Gastroesophageal sphincter (tissue), 4 donors: ENCODE results near the gene HNF4A. TPM values are rescaled to one million over a fixed set of nuclear protein-coding genes. Genes with fewer than 3 reads are reported as not detected.

ENCODE experiments used
- ATAC-seq: fragments of 150-250 bp; one replicate; pipeline ENCODE4 v1.9.1; 2016; ENCODE audit warnings: mild to moderate bottlenecking, moderate library complexity
- H3K27ac ChIP-seq, 4 donors: fragments of 200-600 bp; sonication (generic) in 3 of 4; 1 replicate in 3 of 4; 2 replicates in 1 of 4; pipeline ENCODE4 v1.5.1; 2016 to 2019
- H3K27me3 ChIP-seq: fragments of 200-600 bp; sonication (generic); one replicate; pipeline ENCODE4 v1.5.1; 2019
- H3K36me3 ChIP-seq, 2 donors: fragments of 200-600 bp; sonication (generic); one replicate each; pipeline ENCODE4 v1.5.1; 2019; ENCODE audit warnings: control low read depth in 1 of 2
- H3K4me1 ChIP-seq, 3 donors: fragments of 200-600 bp; sonication (generic); 1 replicate in 2 of 3; 2 replicates in 1 of 3; pipeline ENCODE4 v1.5.1; 2016 to 2019; ENCODE audit warnings: control low read depth in 2 of 3
- H3K4me3 ChIP-seq, 2 donors: fragments of 200-600 bp; sonication (generic); one replicate each; pipeline ENCODE4 v1.5.1; 2019; ENCODE audit warnings: mild to moderate bottlenecking in 1 of 2, moderate library complexity in 1 of 2
- H3K9me3 ChIP-seq, 3 donors: fragments of 200-600 bp; sonication (generic); one replicate each; pipeline ENCODE4 v1.5.1; 2017 to 2019; ENCODE audit warnings: control low read depth in 2 of 3
- EP300 ChIP-seq: sonication (generic); formaldehyde crosslinking; IDR thresholded peaks from one replicate; pipeline ENCODE4 v1.6.1; 2017; ENCODE audit warnings: antibody characterized with exemption, mild to moderate bottlenecking
- POLR2A ChIP-seq, 2 donors: fragments of 450-650 bp; IDR thresholded peaks; one replicate each; pipeline ENCODE4 v1.6.1; 2017; ENCODE audit warnings: antibody characterized with exemption in 2 of 2, mild to moderate bottlenecking in 2 of 2, moderate library complexity in 1 of 2
- POLR2AphosphoS5 ChIP-seq: sonication (generic); formaldehyde crosslinking; IDR thresholded peaks from one replicate; pipeline ENCODE4 v1.6.1; 2017; ENCODE audit warnings: antibody characterized with exemption
- WGBS, 2 donors: methylation state at CpG; one replicate each; pipeline ENCODE4 v1.1.5; 2018; ENCODE audit warnings: low coverage in 1 of 2; 5-methylcytosine and 5-hydroxymethylcytosine counted together
- total RNA-seq, 4 donors: library from RNA; depleted of rRNA; stranded (reverse); fragments of >200 nt; gene quantifications; one replicate each; pipeline ENCODE4 v1.1.0, GENCODE V29; 2016
- TF ChIP-seq, protein P1 (sequence below), 4 experiments: fragments of 200-600 bp in 2 of 4; fragments of 450-650 bp in 2 of 4; sonication (generic) in 1 of 4; IDR thresholded peaks; one replicate each; pipeline ENCODE4 v1.5.1; 2017 to 2019; ENCODE audit warnings: antibody characterized with exemption in 4 of 4, mild to moderate bottlenecking in 2 of 4, moderate library complexity in 2 of 4

Gene HNF4A
- total RNA-seq, 4 donors from 2014 or later = not detected

DNA sequence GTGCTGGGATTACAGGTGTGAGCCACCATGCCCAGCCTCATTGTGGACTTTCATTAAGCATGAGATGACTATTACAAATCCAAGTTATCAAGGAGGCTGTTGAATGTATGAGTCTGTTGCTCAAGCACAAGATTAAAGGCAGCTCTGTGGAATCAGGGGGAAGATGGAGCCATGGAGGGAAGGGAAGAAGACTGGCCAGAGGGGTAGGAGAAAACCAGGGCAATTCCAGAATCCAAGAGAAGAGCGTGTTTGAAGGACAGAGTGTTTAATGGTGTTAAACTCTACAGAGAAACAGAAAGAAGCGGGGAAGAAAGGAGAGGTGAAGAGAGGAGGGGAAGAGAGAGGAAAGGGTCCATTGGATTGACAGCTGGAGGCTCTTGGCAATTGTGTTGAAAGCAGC, 70.4 kb downstream of the HNF4A start:
- Histone ChIP-seq H3K27ac (no peak overlapping the region), H3K36me3 (no peaks in the 10 kb centered on the region), H3K4me1 (no peaks in the 10 kb centered on the region), H3K4me3 (no peak overlapping the region), H3K27me3 (peaks cover 46% of the 10 kb centered on the region), H3K9me3 (no peaks in the 10 kb centered on the region)
- TF ChIP-seq EP300 (no peak), POLR2AphosphoS5 (no peak), POLR2A (IDR thresholded peaks at IDR 0.05) (no peak)
- TF ChIP-seq, protein P1, sequence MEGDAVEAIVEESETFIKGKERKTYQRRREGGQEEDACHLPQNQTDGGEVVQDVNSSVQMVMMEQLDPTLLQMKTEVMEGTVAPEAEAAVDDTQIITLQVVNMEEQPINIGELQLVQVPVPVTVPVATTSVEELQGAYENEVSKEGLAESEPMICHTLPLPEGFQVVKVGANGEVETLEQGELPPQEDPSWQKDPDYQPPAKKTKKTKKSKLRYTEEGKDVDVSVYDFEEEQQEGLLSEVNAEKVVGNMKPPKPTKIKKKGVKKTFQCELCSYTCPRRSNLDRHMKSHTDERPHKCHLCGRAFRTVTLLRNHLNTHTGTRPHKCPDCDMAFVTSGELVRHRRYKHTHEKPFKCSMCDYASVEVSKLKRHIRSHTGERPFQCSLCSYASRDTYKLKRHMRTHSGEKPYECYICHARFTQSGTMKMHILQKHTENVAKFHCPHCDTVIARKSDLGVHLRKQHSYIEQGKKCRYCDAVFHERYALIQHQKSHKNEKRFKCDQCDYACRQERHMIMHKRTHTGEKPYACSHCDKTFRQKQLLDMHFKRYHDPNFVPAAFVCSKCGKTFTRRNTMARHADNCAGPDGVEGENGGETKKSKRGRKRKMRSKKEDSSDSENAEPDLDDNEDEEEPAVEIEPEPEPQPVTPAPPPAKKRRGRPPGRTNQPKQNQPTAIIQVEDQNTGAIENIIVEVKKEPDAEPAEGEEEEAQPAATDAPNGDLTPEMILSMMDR (IDR thresholded peaks at IDR 0.05) = no peak
- 69 to 100% methylated on average over 1 to 2 of the region's 2 CpGs for WGBS, 2 donors
- ATAC-seq = no peak

DNA sequence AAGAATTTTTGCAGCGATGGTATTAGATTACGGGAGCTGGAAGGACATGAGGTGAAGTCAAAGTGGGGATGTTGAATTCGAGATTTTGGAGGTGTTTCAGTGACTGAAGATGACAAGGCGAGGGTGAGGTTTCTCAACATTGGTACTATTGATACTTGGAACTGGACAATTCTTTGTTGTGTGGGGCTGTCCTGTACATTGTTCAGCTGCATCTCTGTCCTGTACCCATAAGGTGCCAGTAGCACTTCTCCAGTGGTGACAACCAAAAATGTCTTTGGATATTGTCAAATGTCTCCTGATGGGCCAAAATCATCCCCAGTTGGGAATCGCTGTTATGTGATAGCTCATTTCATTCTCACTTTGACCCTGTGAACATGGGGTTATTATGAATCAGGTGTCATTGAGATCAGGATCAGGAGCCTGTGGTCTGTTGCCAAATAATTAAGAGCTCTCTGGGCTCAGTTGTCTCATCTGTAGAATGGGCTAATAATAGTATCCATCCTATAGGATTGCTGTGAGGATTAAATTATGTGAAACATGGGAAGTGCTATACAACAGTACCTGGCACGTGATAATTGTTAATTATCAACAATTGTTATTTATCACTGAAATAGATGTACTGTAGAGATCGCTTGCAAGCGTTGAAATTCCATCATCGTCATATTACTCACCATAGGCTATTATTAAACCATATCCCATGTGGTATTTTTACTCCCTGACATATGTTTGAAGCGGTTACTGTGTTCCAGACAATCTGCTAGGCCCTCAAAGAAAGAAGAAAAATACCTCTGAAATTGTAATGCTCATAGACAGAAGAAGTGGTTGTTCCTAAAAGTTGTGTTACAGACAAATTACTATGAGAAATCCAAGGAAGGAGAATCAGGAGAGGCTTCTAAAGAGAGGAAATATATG, 71.6 kb downstream of the HNF4A start:
- Histone ChIP-seq H3K4me3 (no peak overlapping the region), H3K36me3 (no peaks in the 10 kb centered on the region), H3K9me3 (no peaks in the 10 kb centered on the region), H3K4me1 (no peaks in the 10 kb centered on the region), H3K27me3 (peaks cover 54% of the 10 kb centered on the region), H3K27ac (no peak overlapping the region)
- no peak for ATAC-seq
- TF ChIP-seq POLR2AphosphoS5 (no peak), EP300 (no peak), POLR2A (IDR thresholded peaks at IDR 0.05) (no peak)
- TF ChIP-seq, protein P1 (IDR thresholded peaks at IDR 0.05) = no peak
- 81 to 83% methylated on average over 9 to 10 of the region's 10 CpGs for WGBS, 2 donors

DNA sequence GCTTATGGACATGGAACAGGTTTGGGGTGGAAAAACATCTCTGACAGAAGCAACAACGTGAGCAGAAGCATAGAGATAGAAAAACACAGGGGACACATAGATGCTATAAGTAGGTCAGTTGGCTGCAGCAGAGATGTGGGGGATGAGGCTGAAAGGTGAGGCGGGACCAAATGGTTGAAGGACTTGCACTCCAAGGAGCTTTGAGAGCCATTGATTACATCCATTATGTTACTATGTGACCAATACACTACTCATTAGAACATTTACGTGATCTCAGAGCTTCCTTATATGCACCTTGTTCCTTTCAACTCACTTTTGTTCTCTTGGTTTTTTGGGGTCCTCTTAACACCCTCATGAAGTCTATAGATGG, 72.3 kb downstream of the HNF4A start:
- H3K4me3 ChIP-seq = no peak overlapping the region
- no peaks in the 10 kb centered on the region for H3K4me1 ChIP-seq
- ATAC-seq = no peak
- H3K9me3 ChIP-seq = no peaks in the 10 kb centered on the region
- no peaks in the 10 kb centered on the region for H3K36me3 ChIP-seq
- WGBS, 2 donors = 71 to 84% methylated on average over 3 of the region's 3 CpGs
- TF ChIP-seq POLR2A (IDR thresholded peaks at IDR 0.05) (no peak), EP300 (no peak), POLR2AphosphoS5 (no peak)
- TF ChIP-seq, protein P1 (IDR thresholded peaks at IDR 0.05) = no peak
- H3K27ac ChIP-seq = no peak overlapping the region
- peaks cover 53% of the 10 kb centered on the region for H3K27me3 ChIP-seq

DNA sequence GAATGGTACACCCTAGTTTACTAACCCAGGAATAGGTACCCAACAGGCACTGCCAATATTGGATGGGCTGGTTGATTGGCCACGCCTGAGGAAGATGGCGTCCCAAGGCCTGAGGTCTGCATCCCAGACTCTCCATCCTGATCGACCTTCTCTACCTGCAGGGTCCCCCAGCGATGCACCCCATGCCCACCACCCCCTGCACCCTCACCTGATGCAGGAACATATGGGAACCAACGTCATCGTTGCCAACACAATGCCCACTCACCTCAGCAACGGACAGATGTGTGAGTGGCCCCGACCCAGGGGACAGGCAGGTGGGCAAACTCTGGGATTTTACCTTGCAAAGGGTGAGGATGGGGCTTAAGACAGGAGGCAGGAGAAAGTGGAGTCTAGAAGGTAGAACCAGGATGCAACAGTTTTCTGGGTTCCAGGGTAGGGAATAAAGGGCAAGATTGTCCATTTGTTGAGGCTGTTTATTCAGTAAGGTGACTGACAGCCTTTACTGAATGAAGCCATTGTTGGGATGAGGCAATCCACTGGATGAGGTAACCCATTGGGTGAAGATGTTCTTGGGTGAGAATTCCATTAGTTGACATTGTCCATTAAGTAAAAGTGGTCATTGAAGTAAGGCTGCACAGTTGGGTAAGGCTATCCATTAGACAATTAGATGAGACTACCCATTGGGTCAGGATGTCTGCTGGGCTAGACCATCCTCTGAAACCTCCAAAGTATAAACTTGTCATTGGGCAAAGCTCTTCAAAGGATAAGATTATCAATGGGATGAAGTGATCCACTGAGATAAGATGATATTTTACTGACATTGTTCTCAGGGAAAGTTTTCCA, 72.9 kb downstream of the HNF4A start:
- Histone ChIP-seq H3K4me3 (no peak overlapping the region), H3K27me3 (peaks cover 53% of the 10 kb centered on the region), H3K4me1 (no peaks in the 10 kb centered on the region), H3K36me3 (no peaks in the 10 kb centered on the region), H3K9me3 (no peaks in the 10 kb centered on the region), H3K27ac (no peak overlapping the region)
- no peak for ATAC-seq
- no peak for TF ChIP-seq POLR2A (IDR thresholded peaks at IDR 0.05)
- TF ChIP-seq, protein P1 (IDR thresholded peaks at IDR 0.05) = no peak
- TF ChIP-seq EP300 = no peak
- no peak for TF ChIP-seq POLR2AphosphoS5
- 100% methylated on average over 3 of the region's 8 CpGs; no CpG with 5 or more reads in 1 of the 2 donors for WGBS, 2 donors
